Panc1 (cell line): ENCODE data around the gene D2HGDH. TPM values are rescaled to one million over a fixed set of nuclear protein-coding genes. Genes with fewer than 3 reads are reported as not detected.

Experiments
- ATAC-seq: fragments of 200-7000 bp; cut with Tn5 transposase; 2 replicates; pipeline ENCODE4 v1.9.1; 2020; ENCODE audit warnings: mild to moderate bottlenecking, moderate library complexity
- BruUV-seq: library from RNA; stranded (reverse); fragments of 400-500 nt; replicated peaks from 2 replicates; lab custom pipeline; 2021; lab: Mats Ljungman, UMichigan
- CTCF ChIA-PET: fragments of 300-600 bp; sonication (Branson Sonifier 250); formaldehyde crosslinking; loops from one replicate; lab custom pipeline; 2022; ENCODE audit warnings: antibody characterized with exemption; lab: Charles Lee
- POLR2A ChIA-PET: fragments of 300-600 bp; sonication (Branson Sonifier 250); formaldehyde crosslinking; loops from one replicate; lab custom pipeline; 2022; ENCODE audit warnings: antibody characterized with exemption; lab: Charles Lee
- DNase-seq: peaks from one replicate; pipeline ENCODE4 v3.0.0-alpha.2; 2010; ENCODE audit warnings: low read depth, low spot score
- H3K27ac ChIP-seq: 2 replicates; pipeline ENCODE4 v1.5.1; 2011; ENCODE audit warnings: mild to moderate bottlenecking, low read length, inconsistent platforms
- H3K27me3 ChIP-seq: fragments of 200-500 bp; sonication (Bioruptor generic); 2 replicates; pipeline ENCODE4 v1.6.0; 2014; ENCODE audit warnings: low read length, inconsistent platforms; ENCODE audit not compliant: control insufficient read depth, insufficient read depth
- H3K36me3 ChIP-seq: fragments of 200-500 bp; sonication (Bioruptor generic); 2 replicates; pipeline ENCODE4 v1.5.1; 2014; ENCODE audit warnings: inconsistent platforms, mild to moderate bottlenecking, low read length, moderate library complexity; ENCODE audit not compliant: control insufficient read depth, insufficient read depth
- H3K4me1 ChIP-seq: 2 replicates; pipeline ENCODE4 v1.5.1; 2011; ENCODE audit warnings: inconsistent platforms, mild to moderate bottlenecking, low read length, moderate library complexity; ENCODE audit not compliant: control insufficient read depth, insufficient read depth
- H3K4me3 ChIP-seq, 2 experiments: 2 replicates each; pipeline ENCODE4 v1.5.1; 2011 to 2012; ENCODE audit warnings: low read depth in 2 of 2, low read length in 2 of 2, mild to moderate bottlenecking in 2 of 2, inconsistent platforms in 1 of 2, moderate library complexity in 1 of 2
- H3K9me3 ChIP-seq: fragments of 200-500 bp; sonication (Bioruptor generic); 2 replicates; pipeline ENCODE4 v1.5.1; 2014; ENCODE audit warnings: low read depth, mild to moderate bottlenecking, inconsistent platforms, low read length, moderate library complexity; ENCODE audit not compliant: control insufficient read depth, insufficient read depth
- POLR2AphosphoS5 ChIP-seq: IDR thresholded peaks from 2 replicates; pipeline ENCODE4 v1.6.1; 2012; ENCODE audit warnings: mild to moderate bottlenecking, low read depth, low read length, moderate library complexity
- SIN3A ChIP-seq: IDR thresholded peaks from 2 replicates; pipeline ENCODE4 v1.6.1; 2012; ENCODE audit warnings: low read depth, mild to moderate bottlenecking, low read length, moderate library complexity, borderline replicate concordance; ENCODE audit not compliant: insufficient read depth
- TCF7L2 ChIP-seq: IDR thresholded peaks from 2 replicates; pipeline ENCODE4 v1.6.1; 2011; ENCODE audit warnings: mild to moderate bottlenecking, low read depth, low read length, inconsistent platforms
- in situ Hi-C: cut with HindIII; loops from 2 replicates; pipeline ENCODE4 v1.10.0; 2016; ENCODE audit warnings: low sequenced_read_pairs, low pct_unique_long_range_greater_than_20kb
- intact Hi-C: fragments of 100-400 bp; cut with micrococcal nuclease; formaldehyde crosslinking; loops from one replicate; pipeline ENCODE4 v1.10.0; 2022; ENCODE audit not compliant: unreplicated experiment
- total RNA-seq: library from RNA; stranded (reverse); gene quantifications from one replicate; pipeline ENCODE4 v1.2.1, GENCODE V29; 2021; ENCODE audit not compliant: unreplicated experiment
- TF ChIP-seq, protein P1 (sequence below), 2 experiments: IDR thresholded peaks; 2 replicates each; pipeline ENCODE4 v1.6.1; 2011 to 2012; ENCODE audit warnings: low read depth in 2 of 2, control low read depth in 1 of 2, low read length in 1 of 2, mild to moderate bottlenecking in 1 of 2, moderate library complexity in 1 of 2; ENCODE audit not compliant: insufficient read depth in 1 of 2
- TF ChIP-seq, protein P2 (sequence below): fragments of 450-650 bp; IDR thresholded peaks from 2 replicates; pipeline ENCODE4 v1.5.1; 2017; ENCODE audit warnings: mild to moderate bottlenecking

The D2HGDH gene
- total RNA-seq, 1 experiment from 2014 or later, result 53.0 TPM

DNA sequence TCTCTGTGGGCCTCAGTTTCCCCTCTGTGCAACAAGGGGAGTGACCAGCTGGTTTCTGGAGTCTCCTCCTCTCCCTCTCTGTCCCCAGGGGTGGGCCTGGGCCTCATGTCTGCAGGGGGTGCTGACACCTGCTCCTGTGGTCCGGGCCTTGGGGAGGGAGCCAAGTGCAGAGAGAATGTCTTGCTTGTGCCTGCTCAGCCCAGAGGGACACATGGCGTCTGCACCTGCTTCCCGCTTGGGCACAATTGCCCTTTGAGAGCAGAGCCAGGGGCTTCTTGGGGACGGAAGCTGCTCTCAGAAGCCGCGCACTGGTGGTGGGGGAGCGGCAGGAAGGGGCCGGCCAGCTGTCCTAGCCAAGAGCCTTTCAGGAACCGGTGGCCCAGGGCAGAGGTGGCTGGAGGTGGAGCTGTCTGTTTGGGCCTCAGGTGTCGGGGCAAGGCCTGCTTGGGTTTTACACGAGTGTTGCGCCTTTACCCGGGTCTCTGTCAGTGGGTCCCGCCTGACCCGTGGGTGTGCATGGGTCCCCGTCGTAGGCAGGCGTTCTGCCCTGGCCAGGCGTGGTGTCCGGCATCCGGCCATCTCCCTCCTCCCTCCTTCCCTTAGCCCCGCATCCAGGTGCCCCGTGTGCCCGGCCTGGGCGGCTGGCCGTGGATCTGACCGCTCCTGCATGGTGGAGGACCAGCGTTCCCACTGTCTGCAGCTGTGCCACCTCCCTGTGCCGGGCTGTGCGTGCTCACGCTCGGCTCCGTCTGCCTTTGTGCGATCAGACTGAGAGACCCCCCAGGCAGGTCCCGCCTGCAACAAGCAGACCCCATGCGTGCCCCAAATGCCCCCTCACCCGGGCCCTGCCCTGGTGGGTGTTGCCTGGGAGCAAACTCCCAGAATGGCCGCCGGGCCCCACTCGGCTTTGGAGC, 78.6 kb downstream of the D2HGDH start:
- ChIA-PET CTCF (no interaction called here), POLR2A (interaction anchor here (0.5 kb wide), 1 partner anchor 27 kb away, joined by 3 read pairs; no protein-coding TSS in a partner anchor)
- Histone ChIP-seq H3K27me3 (no peaks in the 10 kb centered on the region), H3K36me3 (no peaks in the 10 kb centered on the region), H3K4me3 (no peak overlapping the region), H3K4me1 (peaks cover 16% of the 10 kb centered on the region), H3K9me3 (no peaks in the 10 kb centered on the region), H3K27ac (no peak overlapping the region)
- in situ Hi-C loops (no loop called here), intact Hi-C loops (no loop called here)
- TF ChIP-seq TCF7L2 (no peak), SIN3A (no peak), POLR2AphosphoS5 (no peak)
- TF ChIP-seq, protein P1, sequence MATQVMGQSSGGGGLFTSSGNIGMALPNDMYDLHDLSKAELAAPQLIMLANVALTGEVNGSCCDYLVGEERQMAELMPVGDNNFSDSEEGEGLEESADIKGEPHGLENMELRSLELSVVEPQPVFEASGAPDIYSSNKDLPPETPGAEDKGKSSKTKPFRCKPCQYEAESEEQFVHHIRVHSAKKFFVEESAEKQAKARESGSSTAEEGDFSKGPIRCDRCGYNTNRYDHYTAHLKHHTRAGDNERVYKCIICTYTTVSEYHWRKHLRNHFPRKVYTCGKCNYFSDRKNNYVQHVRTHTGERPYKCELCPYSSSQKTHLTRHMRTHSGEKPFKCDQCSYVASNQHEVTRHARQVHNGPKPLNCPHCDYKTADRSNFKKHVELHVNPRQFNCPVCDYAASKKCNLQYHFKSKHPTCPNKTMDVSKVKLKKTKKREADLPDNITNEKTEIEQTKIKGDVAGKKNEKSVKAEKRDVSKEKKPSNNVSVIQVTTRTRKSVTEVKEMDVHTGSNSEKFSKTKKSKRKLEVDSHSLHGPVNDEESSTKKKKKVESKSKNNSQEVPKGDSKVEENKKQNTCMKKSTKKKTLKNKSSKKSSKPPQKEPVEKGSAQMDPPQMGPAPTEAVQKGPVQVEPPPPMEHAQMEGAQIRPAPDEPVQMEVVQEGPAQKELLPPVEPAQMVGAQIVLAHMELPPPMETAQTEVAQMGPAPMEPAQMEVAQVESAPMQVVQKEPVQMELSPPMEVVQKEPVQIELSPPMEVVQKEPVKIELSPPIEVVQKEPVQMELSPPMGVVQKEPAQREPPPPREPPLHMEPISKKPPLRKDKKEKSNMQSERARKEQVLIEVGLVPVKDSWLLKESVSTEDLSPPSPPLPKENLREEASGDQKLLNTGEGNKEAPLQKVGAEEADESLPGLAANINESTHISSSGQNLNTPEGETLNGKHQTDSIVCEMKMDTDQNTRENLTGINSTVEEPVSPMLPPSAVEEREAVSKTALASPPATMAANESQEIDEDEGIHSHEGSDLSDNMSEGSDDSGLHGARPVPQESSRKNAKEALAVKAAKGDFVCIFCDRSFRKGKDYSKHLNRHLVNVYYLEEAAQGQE (IDR thresholded peaks at IDR 0.05; ENCODE audit: insufficient read depth in 1 of 2, low read depth in 2 of 2, low read length in 1 of 2), result no peak
- TF ChIP-seq, protein P2, sequence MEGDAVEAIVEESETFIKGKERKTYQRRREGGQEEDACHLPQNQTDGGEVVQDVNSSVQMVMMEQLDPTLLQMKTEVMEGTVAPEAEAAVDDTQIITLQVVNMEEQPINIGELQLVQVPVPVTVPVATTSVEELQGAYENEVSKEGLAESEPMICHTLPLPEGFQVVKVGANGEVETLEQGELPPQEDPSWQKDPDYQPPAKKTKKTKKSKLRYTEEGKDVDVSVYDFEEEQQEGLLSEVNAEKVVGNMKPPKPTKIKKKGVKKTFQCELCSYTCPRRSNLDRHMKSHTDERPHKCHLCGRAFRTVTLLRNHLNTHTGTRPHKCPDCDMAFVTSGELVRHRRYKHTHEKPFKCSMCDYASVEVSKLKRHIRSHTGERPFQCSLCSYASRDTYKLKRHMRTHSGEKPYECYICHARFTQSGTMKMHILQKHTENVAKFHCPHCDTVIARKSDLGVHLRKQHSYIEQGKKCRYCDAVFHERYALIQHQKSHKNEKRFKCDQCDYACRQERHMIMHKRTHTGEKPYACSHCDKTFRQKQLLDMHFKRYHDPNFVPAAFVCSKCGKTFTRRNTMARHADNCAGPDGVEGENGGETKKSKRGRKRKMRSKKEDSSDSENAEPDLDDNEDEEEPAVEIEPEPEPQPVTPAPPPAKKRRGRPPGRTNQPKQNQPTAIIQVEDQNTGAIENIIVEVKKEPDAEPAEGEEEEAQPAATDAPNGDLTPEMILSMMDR, result no peak
- no peak for DNase-seq
- no peak for ATAC-seq
- no TSS peak for BruUV-seq

DNA sequence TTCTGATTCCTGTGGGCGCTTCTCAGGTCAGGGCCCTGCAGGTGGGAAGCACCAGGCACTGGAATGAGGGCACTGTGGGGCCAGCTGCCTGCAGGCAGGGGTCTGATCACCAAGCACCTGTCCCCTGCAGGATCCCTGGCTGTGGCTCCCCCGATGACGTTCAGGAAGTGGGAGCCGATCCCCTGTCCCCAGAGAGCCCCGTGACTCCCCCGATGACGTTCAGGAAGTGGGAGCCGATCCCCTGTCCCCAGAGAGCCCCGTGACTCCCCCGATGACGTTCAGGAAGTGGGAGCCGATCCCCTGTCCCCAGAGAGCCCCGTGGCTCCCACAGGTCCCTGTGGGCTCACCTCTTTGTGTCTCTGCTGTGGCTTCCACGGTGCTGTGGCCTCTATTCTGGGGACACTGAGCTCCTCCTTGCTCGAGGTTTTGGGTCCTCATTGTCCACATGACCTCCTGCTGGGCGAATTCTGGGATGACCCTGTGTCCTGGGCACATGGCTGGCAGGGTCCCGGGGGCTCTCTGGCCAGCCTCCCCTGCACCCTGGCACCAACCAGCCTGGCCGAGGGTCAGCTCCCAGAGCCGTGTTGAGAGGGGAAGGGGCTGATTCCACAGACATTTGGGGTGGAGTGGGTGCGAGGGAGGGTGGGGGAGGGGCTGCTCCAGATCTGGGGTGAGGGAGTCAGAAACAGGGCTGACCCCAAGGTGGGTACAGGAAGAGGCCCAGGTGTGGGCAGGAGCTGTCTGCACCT, 79.4 kb downstream of the D2HGDH start:
- POLR2A ChIA-PET, result interaction anchor here (0.5 kb wide), 1 partner anchor 28 kb away, joined by 3 read pairs; no protein-coding TSS in a partner anchor
- ATAC-seq (no peak), DNase-seq (no peak)
- Histone ChIP-seq H3K4me1 (peaks cover 10% of the 10 kb centered on the region), H3K9me3 (no peaks in the 10 kb centered on the region), H3K27me3 (no peaks in the 10 kb centered on the region), H3K36me3 (no peaks in the 10 kb centered on the region), H3K27ac (no peak overlapping the region), H3K4me3 (no peak overlapping the region)
- intact Hi-C loops, result no loop called here
- in situ Hi-C loops, result no loop called here
- CTCF ChIA-PET, result interaction anchor here (0.7 kb wide), 1 partner anchor 118 kb away, joined by 4 read pairs; no protein-coding TSS in a partner anchor
- no TSS peak for BruUV-seq
- TF ChIP-seq SIN3A, result no peak
- no peak for TF ChIP-seq POLR2AphosphoS5
- TF ChIP-seq TCF7L2, result no peak
- TF ChIP-seq, protein P2, result no peak
- TF ChIP-seq, protein P1 (IDR thresholded peaks at IDR 0.05; ENCODE audit: insufficient read depth in 1 of 2, low read depth in 2 of 2, low read length in 1 of 2), result no peak
